ENCODE measurements around the gene C2CD5.

GRCh38 chr12:22535038-22535437 lies 9.3 kb downstream of the C2CD5 start:
- TF ChIP-seq CTCF (IDR thresholded peaks at IDR 0.05) = no peak
- no peak for TF ChIP-seq POLR2A (IDR thresholded peaks at IDR 0.05)
